CD14-positive monocyte (primary cell): Measurements from ENCODE around the gene GTF2H1. TPM values are rescaled to one million over a fixed set of nuclear protein-coding genes. Genes with fewer than 3 reads are reported as not detected.
A peak's percentile ranks its signal among the peaks of the same experiment; 100 is the strongest.

Source experiments
- DNase-seq, 3 donors: peaks; one replicate each; pipeline ENCODE4 v3.0.0-alpha.2; 2011 to 2022
- H2AFZ ChIP-seq: 2 replicates; pipeline ENCODE4 v1.6.0; 2012; ENCODE audit warnings: mild to moderate bottlenecking, low read depth, low read length, inconsistent platforms; ENCODE audit not compliant: insufficient read depth, poor library complexity, severe bottlenecking
- H3K27ac ChIP-seq, 2 donors: 1 replicate in 1 of 2; 2 replicates in 1 of 2; pipeline ENCODE4 v1.5.1; 2012 to 2013; ENCODE audit warnings: low read length in 2 of 2, control low read depth in 1 of 2, inconsistent platforms in 1 of 2, low read depth in 1 of 2, mild to moderate bottlenecking in 1 of 2
- H3K27me3 ChIP-seq, 2 donors: one replicate each; pipeline versions ENCODE4 v1.6.0 to v1.6.1; 2011 to 2013; ENCODE audit warnings: low read length in 2 of 2; ENCODE audit not compliant: control insufficient read depth in 2 of 2, insufficient read depth in 2 of 2
- H3K36me3 ChIP-seq, 2 donors: replicated peaks in 1 of 2; 1 replicate in 1 of 2; 2 replicates in 1 of 2; pipeline versions ENCODE4 v1.5.1 to v1.6.1; 2012 to 2013; ENCODE audit warnings: low read length in 2 of 2, control low read depth in 1 of 2, inconsistent platforms in 1 of 2, mild to moderate bottlenecking in 1 of 2; ENCODE audit not compliant: insufficient read depth in 2 of 2, control insufficient read depth in 1 of 2
- H3K4me1 ChIP-seq, 2 donors: 1 replicate in 1 of 2; 2 replicates in 1 of 2; pipeline versions ENCODE4 v1.5.1 to v1.6.1; 2012 to 2013; ENCODE audit warnings: low read length in 2 of 2, control low read depth in 1 of 2, inconsistent platforms in 1 of 2, mild to moderate bottlenecking in 1 of 2, moderate library complexity in 1 of 2; ENCODE audit not compliant: insufficient read depth in 2 of 2, control insufficient read depth in 1 of 2
- H3K4me2 ChIP-seq: replicated peaks from 2 replicates; pipeline ENCODE3; 2012; ENCODE audit warnings: low read length, moderate library complexity, mild to moderate bottlenecking; ENCODE audit not compliant: poor library complexity, severe bottlenecking; ENCODE audit errors: extremely low read depth
- H3K4me3 ChIP-seq, 3 experiments: fragments of 200-600 bp in 1 of 3; sonication (generic) in 1 of 3; replicated peaks in 1 of 3; 1 replicate in 2 of 3; 2 replicates in 1 of 3; pipeline ENCODE4 v1.5.1; 2011 to 2013; ENCODE audit warnings: low read length in 3 of 3, mild to moderate bottlenecking in 3 of 3, control low read depth in 2 of 3, low read depth in 2 of 3, inconsistent platforms in 1 of 3, moderate library complexity in 1 of 3
- H3K79me2 ChIP-seq: 2 replicates; pipeline ENCODE4 v1.6.0; 2012; ENCODE audit warnings: mild to moderate bottlenecking, control low read depth, inconsistent platforms, low read length, moderate library complexity; ENCODE audit not compliant: insufficient read depth
- H3K9ac ChIP-seq: 2 replicates; pipeline ENCODE4 v1.6.0; 2017; ENCODE audit warnings: low read length, mild to moderate bottlenecking; ENCODE audit not compliant: insufficient read depth, poor library complexity, severe bottlenecking
- H3K9me3 ChIP-seq, 2 donors: replicated peaks in 1 of 2; 1 replicate in 1 of 2; 2 replicates in 1 of 2; pipeline versions ENCODE4 v1.5.1 to v1.6.1; 2012 to 2013; ENCODE audit warnings: low read length in 2 of 2, control low read depth in 1 of 2; ENCODE audit not compliant: control insufficient read depth in 1 of 2, insufficient read depth in 1 of 2
- H4K20me1 ChIP-seq: 2 replicates; pipeline ENCODE4 v1.6.0; 2012; ENCODE audit warnings: mild to moderate bottlenecking, low read length, control low read depth, moderate library complexity; ENCODE audit not compliant: insufficient read depth
- H3K27ac Mint-ChIP-seq, 7 donors: one replicate each; pipeline ENCODE4 v1.8.0; 2020; ENCODE audit warnings: mild to moderate bottlenecking in 7 of 7, mixed read lengths in 7 of 7, moderate library complexity in 6 of 7, inconsistent platforms in 2 of 7
- H3K27me3 Mint-ChIP-seq, 3 donors: one replicate each; pipeline ENCODE4 v1.8.0; 2021 to 2022; ENCODE audit warnings: low read depth in 3 of 3, mild to moderate bottlenecking in 3 of 3, mixed read lengths in 3 of 3, moderate library complexity in 3 of 3, inconsistent platforms in 1 of 3
- H3K36me3 Mint-ChIP-seq, 2 donors: one replicate each; pipeline ENCODE4 v1.8.0; 2020; ENCODE audit warnings: mixed read lengths in 2 of 2, inconsistent platforms in 1 of 2, mild to moderate bottlenecking in 1 of 2
- H3K4me1 Mint-ChIP-seq: one replicate; pipeline ENCODE4 v1.8.0; 2020; ENCODE audit warnings: mild to moderate bottlenecking, mixed read lengths
- H3K4me3 Mint-ChIP-seq, 2 donors: one replicate each; pipeline ENCODE4 v1.8.0; 2020; ENCODE audit warnings: mild to moderate bottlenecking in 2 of 2, mixed read lengths in 2 of 2, moderate library complexity in 1 of 2
- H3K9me3 Mint-ChIP-seq, 7 donors: one replicate each; pipeline ENCODE4 v1.8.0; 2020 to 2022; ENCODE audit warnings: mixed read lengths in 7 of 7, mild to moderate bottlenecking in 6 of 7, moderate library complexity in 6 of 7, inconsistent platforms in 2 of 7
- CTCF ChIP-seq: fragments of 200-600 bp; IDR thresholded peaks from one replicate; pipeline ENCODE4 v1.8.0; 2022; ENCODE audit warnings: antibody characterized with exemption, mild to moderate bottlenecking
- WGBS: methylation state at CpG from one replicate; pipeline ENCODE4 v1.1.5; 2013; ENCODE audit warnings: missing lambda C conversion rate; ENCODE audit not compliant: insufficient coverage; 5-methylcytosine and 5-hydroxymethylcytosine counted together
- intact Hi-C, 2 donors: fragments of 100-400 bp; cut with micrococcal nuclease; formaldehyde crosslinking; loops; one replicate each; pipeline versions ENCODE4 v1.15.0 to v1.15.1; 2023
- polyA plus RNA-seq, 3 donors: library from polyadenylated mRNA; depleted of rRNA in 1 of 3; unstranded in 2 of 3; stranded (reverse) in 1 of 3; fragments of 300-500 nt in 2 of 3; fragments of >200 nt in 1 of 3; fragmentation: Illumina TruSeq in 2 of 3; gene quantifications; 1 replicate in 2 of 3; 2 replicates in 1 of 3; pipeline ENCODE4 v1.2.3, GENCODE V29; 2012 to 2021

The GTF2H1 gene
- polyA plus RNA-seq, 3 donors, result 23.0 to 26.6 (median 26.2) TPM

GRCh38 chr11:18369398-18369797, 47.0 kb downstream of the GTF2H1 start:
- H3K27me3 Mint-ChIP-seq, result no peaks in the 10 kb centered on the region
- no peak overlapping the region for H3K4me3 Mint-ChIP-seq
- peaks cover 12% of the 10 kb centered on the region for H3K4me1 Mint-ChIP-seq
- Histone ChIP-seq H3K27me3 (no peaks in the 10 kb centered on the region), H4K20me1 (no peaks in the 10 kb centered on the region), H3K9ac (no peak overlapping the region), H3K4me2 (no peak overlapping the region), H3K4me1 (peaks cover 10 to 15% of the 10 kb centered on the region in 2 donors), H3K27ac (no peak overlapping the region), H3K36me3 (peaks cover 12 to 43% of the 10 kb centered on the region in 2 donors), H3K9me3 (no peaks in the 10 kb centered on the region), H3K79me2 (no peaks in the 10 kb centered on the region), H2AFZ (no peak overlapping the region), H3K4me3 (no peak overlapping the region)
- no peak for TF ChIP-seq CTCF
- H3K36me3 Mint-ChIP-seq, result peaks cover 35 to 51% of the 10 kb centered on the region in 2 donors
- H3K9me3 Mint-ChIP-seq, result peaks cover 0 to 2% (median 0%) of the 10 kb centered on the region in 7 donors
- intact Hi-C loops, result loop anchor here in 1 of 2 donors (5.0 kb wide), 1 partner anchor 37 kb away; no protein-coding TSS in a partner anchor
- no peak for DNase-seq
- WGBS, result 83% methylated on average over 1 of the region's 2 CpGs
- H3K27ac Mint-ChIP-seq, result peak overlapping the region in 4 of 7 donors; percentile 13 to 72 (median 26)

GRCh38 chr11:18371279-18371678, 48.9 kb downstream of the GTF2H1 start:
- no peaks in the 10 kb centered on the region for H4K20me1 ChIP-seq
- no CpG with 5 or more reads among the region's 2 CpGs for WGBS
- DNase-seq, result no peak
- H3K4me1 Mint-ChIP-seq, result peaks cover 4% of the 10 kb centered on the region
- H3K4me3 ChIP-seq, result no peak overlapping the region
- peaks cover 0 to 24% of the 10 kb centered on the region in 2 donors for H3K36me3 ChIP-seq
- H3K27ac Mint-ChIP-seq, result no peak overlapping the region
- no peak overlapping the region for H3K9ac ChIP-seq
- peaks cover 23 to 37% of the 10 kb centered on the region in 2 donors for H3K36me3 Mint-ChIP-seq
- no peak overlapping the region for H2AFZ ChIP-seq
- intact Hi-C loops, result no loop called here
- H3K27me3 ChIP-seq, result no peaks in the 10 kb centered on the region
- peaks cover 0 to 2% (median 0%) of the 10 kb centered on the region in 7 donors for H3K9me3 Mint-ChIP-seq
- no peak overlapping the region for H3K4me3 Mint-ChIP-seq
- H3K79me2 ChIP-seq, result no peaks in the 10 kb centered on the region
- no peaks in the 10 kb centered on the region for H3K27me3 Mint-ChIP-seq
- H3K27ac ChIP-seq, result no peak overlapping the region
- no peaks in the 10 kb centered on the region for H3K9me3 ChIP-seq
- TF ChIP-seq CTCF, result no peak
- peaks cover 2 to 12% of the 10 kb centered on the region in 2 donors for H3K4me1 ChIP-seq
- no peak overlapping the region for H3K4me2 ChIP-seq
